Panc1 (cell line): ENCODE data around the gene LRP1B.

Source experiments
- POLR2AphosphoS5 ChIP-seq: IDR thresholded peaks from 2 replicates; pipeline ENCODE4 v1.6.1; 2012; ENCODE audit warnings: mild to moderate bottlenecking, low read depth, low read length, moderate library complexity
- SIN3A ChIP-seq: IDR thresholded peaks from 2 replicates; pipeline ENCODE4 v1.6.1; 2012; ENCODE audit warnings: low read depth, mild to moderate bottlenecking, low read length, moderate library complexity, borderline replicate concordance; ENCODE audit not compliant: insufficient read depth
- TF ChIP-seq, protein P1 (sequence below): fragments of 450-650 bp; IDR thresholded peaks from 2 replicates; pipeline ENCODE4 v1.5.1; 2017; ENCODE audit warnings: mild to moderate bottlenecking

DNA sequence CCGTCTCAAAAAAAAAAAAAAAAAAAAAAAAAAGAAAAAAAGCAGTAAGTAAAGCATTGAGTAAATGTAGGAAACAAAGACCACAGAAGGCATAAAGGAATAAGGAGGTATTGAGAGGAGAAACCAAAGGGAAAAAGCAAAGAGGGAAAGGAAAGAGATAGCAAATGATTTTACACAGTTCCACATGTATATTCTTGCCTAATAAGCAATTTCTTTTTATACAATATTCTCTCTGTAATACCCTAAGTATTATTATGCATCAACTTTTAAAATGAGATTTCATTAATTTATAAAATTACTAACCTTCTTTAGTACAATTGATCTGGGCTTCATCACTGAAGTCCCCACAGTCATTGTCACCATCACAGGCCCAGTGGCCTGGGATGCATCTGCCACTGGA lies 1180.9 kb downstream of the LRP1B start:
- no peak for TF ChIP-seq POLR2AphosphoS5
- TF ChIP-seq, protein P1, sequence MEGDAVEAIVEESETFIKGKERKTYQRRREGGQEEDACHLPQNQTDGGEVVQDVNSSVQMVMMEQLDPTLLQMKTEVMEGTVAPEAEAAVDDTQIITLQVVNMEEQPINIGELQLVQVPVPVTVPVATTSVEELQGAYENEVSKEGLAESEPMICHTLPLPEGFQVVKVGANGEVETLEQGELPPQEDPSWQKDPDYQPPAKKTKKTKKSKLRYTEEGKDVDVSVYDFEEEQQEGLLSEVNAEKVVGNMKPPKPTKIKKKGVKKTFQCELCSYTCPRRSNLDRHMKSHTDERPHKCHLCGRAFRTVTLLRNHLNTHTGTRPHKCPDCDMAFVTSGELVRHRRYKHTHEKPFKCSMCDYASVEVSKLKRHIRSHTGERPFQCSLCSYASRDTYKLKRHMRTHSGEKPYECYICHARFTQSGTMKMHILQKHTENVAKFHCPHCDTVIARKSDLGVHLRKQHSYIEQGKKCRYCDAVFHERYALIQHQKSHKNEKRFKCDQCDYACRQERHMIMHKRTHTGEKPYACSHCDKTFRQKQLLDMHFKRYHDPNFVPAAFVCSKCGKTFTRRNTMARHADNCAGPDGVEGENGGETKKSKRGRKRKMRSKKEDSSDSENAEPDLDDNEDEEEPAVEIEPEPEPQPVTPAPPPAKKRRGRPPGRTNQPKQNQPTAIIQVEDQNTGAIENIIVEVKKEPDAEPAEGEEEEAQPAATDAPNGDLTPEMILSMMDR = no peak
- TF ChIP-seq SIN3A = no peak
